Measurements from ENCODE around the gene TEX50. TPM values are rescaled to one million over a fixed set of nuclear protein-coding genes. Genes with fewer than 3 reads are reported as not detected.
"Not testable (repeated sequence)": the region's sequence is repeated elsewhere in the genome, so short reads cannot be mapped to it uniquely, and the experiment has no call there.

Gene TEX50
- total and polyA plus RNA-seq, 2 donors (not counting 3 experiments of a cell fraction or from before 2014, with no cell fraction given), result not detected

DNA sequence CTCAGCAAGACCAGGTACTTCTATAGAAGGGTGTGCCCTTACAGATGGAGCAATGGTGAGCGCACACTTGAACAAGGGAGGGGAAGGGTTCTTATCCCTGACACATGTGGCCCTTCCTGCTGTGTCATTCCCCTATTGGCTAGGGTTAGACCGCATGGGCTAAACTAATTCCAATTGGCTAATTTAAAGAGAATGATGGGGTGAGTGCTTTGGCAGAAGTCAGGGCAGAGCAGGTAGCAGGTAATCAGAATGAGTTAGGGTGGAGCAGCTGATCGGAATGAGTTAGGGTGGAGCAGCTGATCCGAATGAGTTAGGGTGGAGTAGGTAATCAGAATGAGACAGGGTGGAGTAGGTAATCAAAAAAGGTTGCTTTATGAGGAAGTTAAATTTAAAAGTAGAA lies 48.7 kb downstream of the TEX50 start:
- H3K9me3 ChIP-seq (replicated peaks; ENCODE audit: control insufficient read depth, insufficient read depth, low read length); H3K27ac ChIP-seq (ENCODE audit: insufficient read depth, low read depth, low read length); intact Hi-C loops (cut with micrococcal nuclease); H4K20me1 ChIP-seq (replicated peaks; ENCODE audit: control insufficient read depth, extremely low read depth, insufficient read depth, low read length); CTCF ChIA-PET; FAIRE-seq; POLR2A ChIA-PET; H3K4me1 ChIP-seq (ENCODE audit: control insufficient read depth, extremely low read depth, insufficient read depth, low read length); dilution Hi-C loops (cut with MboI; ENCODE audit: extremely low pct_ligation_motif_present, low sequenced_read_pairs); H3K36me3 ChIP-seq (ENCODE audit: control insufficient read depth in 2 of 2, extremely low read depth in 1 of 2, insufficient read depth in 2 of 2, low read length in 2 of 2); DNase-seq (ENCODE audit: low read depth, low spot score); H3K4me2 ChIP-seq (ENCODE audit: insufficient read depth, low read length); H3K9me1 ChIP-seq (replicated peaks; ENCODE audit: control insufficient read depth, extremely low read depth, insufficient read depth, low read length); BruUV-seq (replicated peaks); H3K27me3 ChIP-seq (ENCODE audit: control insufficient read depth in 2 of 2, insufficient read depth in 2 of 2, low read length in 2 of 2); H2AFZ ChIP-seq (ENCODE audit: low read depth, low read length); H3K4me3 ChIP-seq (replicated peaks in 1 of 3; ENCODE audit: insufficient read depth in 1 of 3, low read depth in 1 of 3, low read length in 3 of 3); H3K79me2 ChIP-seq (ENCODE audit: control insufficient read depth, insufficient read depth, low read length); H3K9ac ChIP-seq (replicated peaks; ENCODE audit: extremely low read depth, insufficient read depth, low read length): not testable (repeated sequence)

DNA sequence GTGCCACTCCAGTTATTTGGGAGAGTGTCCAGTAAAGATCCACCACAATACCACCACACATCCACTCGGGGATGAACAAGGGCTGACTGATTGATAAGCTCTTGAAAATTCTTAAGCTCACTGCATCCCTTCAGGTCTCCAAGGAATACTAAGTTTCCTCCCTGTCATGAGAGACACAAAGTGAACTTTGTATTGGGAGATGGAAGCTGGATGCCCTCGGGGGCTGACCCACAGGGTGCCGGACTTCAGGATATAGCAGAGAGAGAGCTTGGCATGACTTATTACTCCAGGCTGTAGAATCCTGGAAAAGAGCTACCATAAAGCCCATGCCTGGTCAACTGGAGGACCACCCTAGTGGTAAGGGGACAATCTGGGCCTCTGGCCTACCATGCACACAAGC lies 50.0 kb downstream of the TEX50 start:
- H3K27ac ChIP-seq (ENCODE audit: insufficient read depth, low read depth, low read length); H3K27me3 ChIP-seq (ENCODE audit: control insufficient read depth in 2 of 2, insufficient read depth in 2 of 2, low read length in 2 of 2); intact Hi-C loops (cut with micrococcal nuclease); dilution Hi-C loops (cut with MboI; ENCODE audit: extremely low pct_ligation_motif_present, low sequenced_read_pairs); H2AFZ ChIP-seq (ENCODE audit: low read depth, low read length); H3K36me3 ChIP-seq (ENCODE audit: control insufficient read depth in 2 of 2, extremely low read depth in 1 of 2, insufficient read depth in 2 of 2, low read length in 2 of 2); FAIRE-seq; POLR2A ChIA-PET; H3K79me2 ChIP-seq (ENCODE audit: control insufficient read depth, insufficient read depth, low read length); H3K4me1 ChIP-seq (ENCODE audit: control insufficient read depth, extremely low read depth, insufficient read depth, low read length); H3K4me2 ChIP-seq (ENCODE audit: insufficient read depth, low read length); H3K9me3 ChIP-seq (replicated peaks; ENCODE audit: control insufficient read depth, insufficient read depth, low read length); H3K9me1 ChIP-seq (replicated peaks; ENCODE audit: control insufficient read depth, extremely low read depth, insufficient read depth, low read length); BruUV-seq (replicated peaks); DNase-seq (ENCODE audit: low read depth, low spot score); H4K20me1 ChIP-seq (replicated peaks; ENCODE audit: control insufficient read depth, extremely low read depth, insufficient read depth, low read length); H3K4me3 ChIP-seq (replicated peaks in 1 of 3; ENCODE audit: insufficient read depth in 1 of 3, low read depth in 1 of 3, low read length in 3 of 3); H3K9ac ChIP-seq (replicated peaks; ENCODE audit: extremely low read depth, insufficient read depth, low read length): not testable (repeated sequence)
- CTCF ChIA-PET, result interaction anchor here (1.0 kb wide), 1 partner anchor 36 kb away, joined by 3 read pairs; no protein-coding TSS in a partner anchor

Other genes starting within 250 kb of the TEX50 start
- gene PRDX6, start 158.0 kb upstream of the TEX50 start, total RNA-seq, result 259 and 288 TPM in 2 replicates
- gene PRDX6, start 158.0 kb upstream of the TEX50 start, polyA plus RNA-seq, result 126 and 145 TPM in 2 replicates
- 0.15 TPM in 1 of 2 replicates, not detected in the other for gene SLC9C2, start 32.3 kb upstream of the TEX50 start, total RNA-seq
- not detected in 2 replicates for gene SLC9C2, start 32.3 kb upstream of the TEX50 start, polyA plus RNA-seq
- gene ANKRD45, start 34.5 kb downstream of the TEX50 start, total RNA-seq, result 0.37 and 0.62 TPM in 2 replicates
- gene ANKRD45, start 34.5 kb downstream of the TEX50 start, polyA plus RNA-seq, result 0.19 and 0.21 TPM in 2 replicates
- 23.8 and 26.9 TPM in 2 replicates for gene KLHL20, start 79.6 kb downstream of the TEX50 start, total RNA-seq
- gene KLHL20, start 79.6 kb downstream of the TEX50 start, polyA plus RNA-seq, result 9.9 and 14.0 TPM in 2 replicates
- 30.5 and 33.6 TPM in 2 replicates for gene DARS2, start 189.3 kb downstream of the TEX50 start, total RNA-seq
- gene DARS2, start 189.3 kb downstream of the TEX50 start, polyA plus RNA-seq, result 12.8 and 17.4 TPM in 2 replicates
- gene CENPL, start 189.5 kb downstream of the TEX50 start, total RNA-seq, result 19.0 and 20.8 TPM in 2 replicates
- gene CENPL, start 189.5 kb downstream of the TEX50 start, polyA plus RNA-seq, result 5.9 and 6.6 TPM in 2 replicates
- gene GAS5, start 232.7 kb downstream of the TEX50 start, total RNA-seq, result 302 and 343 TPM in 2 replicates
- gene GAS5, start 232.7 kb downstream of the TEX50 start, polyA plus RNA-seq, result 411 and 492 TPM in 2 replicates
- gene ZBTB37, start 233.0 kb downstream of the TEX50 start, total RNA-seq, result 4.9 and 5.9 TPM in 2 replicates
- gene ZBTB37, start 233.0 kb downstream of the TEX50 start, polyA plus RNA-seq, result 0.73 and 0.94 TPM in 2 replicates